Eye (tissue), 1 donor: ENCODE results near the gene ETDC.
"Not testable (repeated sequence)": the region's sequence is repeated elsewhere in the genome, so short reads cannot be mapped to it uniquely, and the experiment has no call there.

Source experiments
- DNase-seq: peaks from one replicate; pipeline ENCODE4 v3.0.0-alpha.2; 2015

ETDC gene

GRCh38 chrX:135309430-135309923, at the start of gene ETDC:
TSS of gene ETDC (plus strand) at chrX:135309480. CDS start at chrX:135309480, 0 bp downstream.
- DNase-seq = no peak

GRCh38 chrX:135260976-135261375, 48.3 kb upstream of the ETDC start:
- DNase-seq = not testable (repeated sequence)

GRCh38 chrX:135263376-135263775, 45.9 kb upstream of the ETDC start:
- DNase-seq = not testable (repeated sequence)

DNA sequence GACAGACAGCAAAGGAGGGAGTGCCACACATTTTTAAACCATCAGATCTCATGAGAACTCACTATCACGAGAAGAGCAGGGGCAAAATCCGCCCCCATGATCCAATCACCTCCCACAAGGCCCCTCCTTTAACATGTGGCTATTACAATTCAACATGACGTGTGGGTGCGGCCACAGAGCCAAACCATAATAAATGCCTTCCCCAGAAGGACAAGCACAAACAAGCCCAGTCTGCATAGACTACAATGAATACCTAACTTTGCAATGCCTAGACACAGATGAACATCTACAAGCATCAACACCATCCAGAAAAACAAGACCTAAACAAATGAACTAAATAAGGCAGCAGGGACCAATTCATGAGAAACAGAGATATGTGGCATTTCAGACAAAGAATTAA, 45.1 kb upstream of the ETDC start:
- DNase-seq = no peak

DNA sequence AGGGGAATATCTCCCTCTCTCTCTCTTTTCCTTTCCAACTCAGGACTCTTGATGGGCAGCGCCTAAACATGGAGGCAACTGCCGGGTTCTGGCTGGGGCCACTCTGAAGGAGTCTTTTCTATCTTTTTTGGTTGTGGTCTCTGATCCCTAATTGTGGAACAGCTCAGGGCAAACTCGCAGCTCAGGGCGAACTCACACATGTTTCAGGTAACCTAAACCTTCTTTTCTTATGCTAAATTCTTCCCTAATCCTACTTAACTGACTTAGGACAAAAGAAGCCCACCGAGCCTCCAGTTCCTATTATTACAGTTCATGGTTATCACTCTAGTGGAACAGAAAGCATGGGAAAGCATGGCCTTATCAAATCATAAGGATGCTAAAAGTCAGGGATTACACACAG, 36.1 kb upstream of the ETDC start:
- DNase-seq = no peak

- DNase-seq = no peak
Observed at GRCh38 chrX:135275973-135276372, 33.3 kb upstream of the ETDC start.

DNA sequence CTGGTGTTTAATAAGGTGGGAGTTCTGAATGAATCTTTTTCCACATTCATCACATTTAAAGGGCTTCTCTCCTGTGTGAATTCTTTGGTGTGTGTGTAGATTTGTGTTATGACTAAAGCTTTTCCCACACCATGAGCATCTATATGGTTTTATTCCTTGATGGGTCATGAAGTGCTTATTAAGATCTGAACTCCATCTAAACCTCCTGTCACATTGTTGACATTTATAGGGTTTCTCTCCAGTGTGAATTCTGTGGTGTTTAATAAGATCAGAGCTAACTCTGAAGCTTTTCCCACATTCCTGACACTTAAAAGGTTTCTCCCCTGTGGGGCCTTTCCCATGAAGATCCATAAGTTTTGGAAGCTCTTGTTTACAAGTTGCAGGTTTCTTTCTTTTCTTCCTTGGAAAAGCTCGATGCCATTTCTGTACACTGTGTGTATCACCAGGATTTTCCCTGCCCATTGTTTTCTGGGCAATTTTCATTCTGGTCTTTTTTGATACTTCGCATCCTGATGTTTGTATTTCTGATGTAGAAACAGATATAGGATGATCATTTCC, 21.9 kb upstream of the ETDC start:
- no peak for DNase-seq

DNA sequence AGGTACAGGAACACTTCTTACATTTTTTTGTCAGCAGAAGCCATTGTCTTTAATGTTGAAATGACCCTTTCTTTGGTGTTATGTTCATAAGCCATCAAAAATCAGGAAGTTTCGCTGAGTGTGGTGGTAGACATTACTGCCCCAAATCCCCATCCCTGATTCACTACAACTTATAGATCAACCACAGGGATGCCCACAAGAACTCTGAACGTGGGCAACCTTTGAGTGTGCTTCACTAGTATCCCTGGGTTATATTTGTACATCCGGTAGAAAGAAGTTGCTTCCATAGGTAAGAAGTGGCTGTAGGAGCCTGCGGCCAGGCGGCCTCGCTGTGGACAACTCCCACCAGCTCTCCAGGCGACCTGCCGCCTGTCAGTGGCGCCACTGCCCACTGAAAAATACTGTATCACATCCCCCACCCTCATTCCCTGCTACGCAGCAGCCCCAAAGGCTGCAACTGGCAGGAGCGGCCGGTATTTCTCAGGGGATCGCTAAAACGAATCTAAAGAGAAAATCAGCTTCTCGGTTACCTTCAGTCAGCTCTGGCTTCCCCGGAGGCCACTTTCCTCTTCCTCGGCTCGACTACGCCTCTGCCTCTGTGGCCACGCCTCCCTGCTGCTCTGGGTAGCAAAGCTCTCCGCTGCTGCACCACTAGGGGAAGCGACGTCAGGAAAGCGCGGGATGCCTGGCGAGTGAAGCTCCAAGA, 13.9 kb upstream of the ETDC start:
- DNase-seq = peak; percentile 70

DNA sequence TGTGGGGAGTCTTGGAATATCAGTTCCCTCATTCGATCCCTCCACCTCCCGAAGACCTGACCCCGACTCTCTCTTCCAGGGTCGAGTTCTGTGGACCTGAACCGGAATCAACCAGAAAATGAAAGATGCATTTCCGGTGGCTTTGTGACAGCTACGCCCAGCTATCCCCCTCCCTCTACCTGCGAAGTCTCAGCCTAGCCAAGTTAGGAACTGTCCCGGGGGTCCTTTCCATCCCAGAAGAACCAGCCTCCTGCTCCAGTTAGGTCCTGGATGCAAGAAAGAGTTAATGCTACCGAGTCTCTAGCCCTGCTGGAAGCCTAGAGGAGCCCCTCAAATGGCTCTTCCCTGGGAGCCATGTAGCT, 13.4 kb upstream of the ETDC start:
- DNase-seq = no peak

DNA sequence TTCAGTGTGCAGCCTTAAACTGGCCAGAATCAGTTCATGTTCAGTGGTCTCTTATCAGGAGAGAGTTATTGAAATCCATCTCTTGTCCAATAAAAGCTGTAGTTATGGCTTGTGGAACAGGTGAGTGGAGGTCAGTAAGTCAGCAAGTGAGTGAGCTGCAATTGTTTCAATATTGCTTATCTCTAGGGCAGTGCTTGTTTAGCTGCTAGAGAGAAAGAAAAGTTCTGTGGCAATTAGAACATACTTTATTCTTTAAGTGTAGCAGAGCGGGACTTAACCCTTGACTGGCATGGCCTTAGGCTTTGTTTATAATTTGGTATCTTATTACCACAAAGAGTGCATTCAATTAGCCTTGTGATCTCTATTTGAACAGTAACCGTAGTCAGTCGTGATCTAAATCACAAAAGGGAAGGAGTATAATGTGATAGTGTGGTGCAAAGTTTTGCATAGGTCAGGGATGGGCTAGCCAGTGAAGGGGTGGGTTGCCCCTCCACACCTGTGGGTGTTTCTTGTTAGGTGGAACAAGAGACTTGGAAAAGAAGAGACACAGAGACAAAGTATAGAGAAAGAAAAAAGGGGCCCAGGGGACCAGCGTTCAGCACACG, 6.9 kb upstream of the ETDC start:
- no peak for DNase-seq

- DNase-seq = no peak
Observed at GRCh38 chrX:135304741-135305140, 4.5 kb upstream of the ETDC start.

DNA sequence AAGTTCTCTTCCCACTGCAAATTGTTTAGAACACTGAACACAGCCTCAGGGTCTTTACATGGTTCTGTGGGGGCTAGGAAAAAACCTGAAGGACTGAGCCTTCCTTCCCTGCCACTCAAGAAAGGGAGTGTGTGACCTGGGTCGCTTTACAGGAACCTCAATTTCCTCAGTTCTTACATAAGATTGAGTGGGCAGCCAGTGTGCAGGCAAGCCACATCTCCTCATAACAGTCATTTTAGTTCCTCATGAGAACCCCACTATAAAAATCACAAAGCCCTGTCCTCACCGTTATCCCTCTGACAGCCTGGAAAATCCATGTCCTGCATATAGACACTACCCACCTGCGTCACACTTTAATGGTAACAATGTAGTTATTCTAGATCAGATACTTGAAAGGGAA, 2.1 kb upstream of the ETDC start:
- DNase-seq = no peak

GRCh38 chrX:135308345-135308855, 880 bp upstream of the ETDC start:
- DNase-seq = no peak

- DNase-seq = no peak
Observed at GRCh38 chrX:135315864-135316263, 6.6 kb downstream of the ETDC start.

- no peak for DNase-seq
Observed at GRCh38 chrX:135324463-135324862, 15.2 kb downstream of the ETDC start.

- not testable (repeated sequence) for DNase-seq
Observed at GRCh38 chrX:135325036-135325818, 15.9 kb downstream of the ETDC start.

GRCh38 chrX:135327299-135327698, 18.0 kb downstream of the ETDC start:
- no peak for DNase-seq

DNA sequence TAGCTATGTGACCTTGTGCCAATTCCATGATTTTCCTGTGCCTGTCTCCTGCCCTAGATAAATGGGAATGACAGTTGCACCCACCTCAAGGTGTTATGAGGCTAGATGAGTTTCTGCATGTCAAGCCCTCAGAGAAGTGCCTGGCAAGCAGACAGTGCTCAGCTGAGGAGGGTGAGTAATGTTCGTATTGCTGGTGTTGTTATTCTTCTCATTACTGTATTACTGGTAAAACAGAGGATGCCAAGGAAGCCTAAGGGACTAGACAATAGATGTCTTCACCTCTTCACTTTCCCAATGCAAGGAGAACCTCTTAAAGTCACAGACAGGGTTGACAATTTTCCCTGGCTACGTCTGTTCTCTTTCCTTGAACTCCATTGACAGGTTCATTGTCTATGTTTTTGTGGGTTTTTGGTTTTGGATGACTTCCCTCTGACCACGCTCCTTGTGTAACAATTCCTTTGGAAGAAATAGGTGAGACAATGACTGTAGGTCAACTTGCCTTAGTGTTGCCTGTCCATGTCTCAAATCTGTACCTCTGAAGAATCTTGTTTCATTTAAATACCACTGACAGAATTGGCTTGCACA, 19.2 kb downstream of the ETDC start:
- DNase-seq = no peak

- DNase-seq = no peak
Observed at GRCh38 chrX:135330706-135331105, 21.4 kb downstream of the ETDC start.

GRCh38 chrX:135331525-135331924, 22.2 kb downstream of the ETDC start:
- DNase-seq = no peak

DNA sequence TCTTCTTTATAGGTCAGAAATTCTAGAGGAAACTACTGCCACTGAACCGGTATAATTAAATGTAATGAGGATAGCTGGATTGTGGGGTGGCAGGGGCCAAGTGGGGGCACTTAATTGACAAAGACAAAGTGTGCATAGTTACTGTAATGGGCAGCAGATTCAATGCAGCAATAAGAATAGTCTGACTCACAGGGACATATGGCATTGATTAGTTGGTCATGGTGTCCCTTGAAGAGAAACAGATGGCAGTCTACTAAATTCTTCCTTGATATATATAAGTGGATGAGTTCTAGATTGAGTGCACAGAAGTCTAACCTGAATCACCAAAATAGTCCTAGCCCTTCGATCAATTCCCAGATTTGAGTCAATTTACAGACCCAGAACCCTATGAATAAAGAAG, 31.6 kb downstream of the ETDC start:
- peak; percentile 25 for DNase-seq

DNA sequence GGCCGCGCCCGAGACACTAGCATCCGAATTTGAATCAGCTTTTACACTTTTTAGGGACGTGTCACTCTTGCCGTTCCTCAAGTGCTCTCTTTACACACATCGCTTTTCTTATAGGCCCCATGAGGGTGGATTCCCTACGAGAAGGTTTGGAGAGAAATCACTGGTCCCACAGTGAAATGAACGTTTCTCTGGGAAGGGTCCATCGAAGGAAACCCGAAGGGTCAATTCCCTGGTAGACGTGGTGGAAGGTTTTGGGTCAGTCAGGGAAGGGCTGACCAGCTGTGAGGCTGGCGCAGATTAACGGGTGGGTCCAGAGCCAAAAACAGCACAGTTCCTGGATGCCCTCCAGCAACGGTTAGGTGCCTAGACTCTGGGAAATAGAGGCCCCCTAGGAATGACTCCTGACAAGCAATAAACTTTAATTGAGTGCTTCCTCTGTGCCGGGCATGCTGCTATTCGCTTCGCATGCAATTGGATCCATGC, 35.9 kb downstream of the ETDC start:
- DNase-seq = no peak

DNA sequence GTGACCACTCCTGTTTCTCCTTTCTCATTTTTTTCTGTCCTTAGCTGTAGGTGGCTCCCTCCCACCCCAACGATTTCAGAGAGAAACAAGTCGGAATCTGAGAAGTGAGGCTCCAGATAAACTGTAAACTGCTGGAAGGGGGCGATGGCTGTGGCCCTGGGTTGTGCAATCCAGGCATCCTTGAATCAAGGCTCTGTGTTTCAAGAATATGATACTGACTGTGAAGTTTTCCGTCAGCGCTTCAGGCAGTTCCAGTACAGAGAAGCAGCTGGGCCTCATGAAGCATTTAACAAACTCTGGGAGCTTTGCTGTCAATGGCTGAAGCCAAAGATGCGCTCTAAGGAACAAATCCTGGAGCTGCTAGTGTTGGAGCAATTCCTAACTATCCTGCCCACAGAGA, 37.7 kb downstream of the ETDC start:
- DNase-seq = no peak
